HEK293 (cell line): Measurements from ENCODE around the gene MSRB1.
A peak's percentile ranks its signal among the peaks of the same experiment; 100 is the strongest.

Experiments used
- BCL11B ChIP-seq: fragments of 450-650 bp; formaldehyde crosslinking; IDR thresholded peaks from 2 replicates; pipeline ENCODE4 v1.5.1; 2016; ENCODE audit warnings: low read depth, missing biosample characterization, missing genetic modification characterization
- FEZF1 ChIP-seq: fragments of 450-650 bp; formaldehyde crosslinking; IDR thresholded peaks from 2 replicates; pipeline ENCODE4 v1.5.1; 2016; ENCODE audit warnings: missing biosample characterization, missing genetic modification characterization
- MEIS1 ChIP-seq: sonication (generic); formaldehyde crosslinking; IDR thresholded peaks from 2 replicates; pipeline ENCODE4 v1.8.1; 2022; ENCODE audit warnings: missing genetic modification reagents, mild to moderate bottlenecking, borderline replicate concordance
- MZF1 ChIP-seq: fragments of 450-650 bp; formaldehyde crosslinking; IDR thresholded peaks from 2 replicates; pipeline ENCODE4 v1.5.1; 2017; ENCODE audit warnings: missing biosample characterization, missing genetic modification characterization, borderline replicate concordance
- OVOL3 ChIP-seq: fragments of 450-650 bp; formaldehyde crosslinking; IDR thresholded peaks from 2 replicates; pipeline ENCODE4 v1.5.1; 2016; ENCODE audit warnings: missing biosample characterization, missing genetic modification characterization
- ZBTB1 ChIP-seq: fragments of 450-650 bp; formaldehyde crosslinking; IDR thresholded peaks from 2 replicates; pipeline ENCODE4 v1.5.1; 2016; ENCODE audit warnings: missing biosample characterization, missing genetic modification characterization
- ZBTB48 ChIP-seq: fragments of 450-650 bp; formaldehyde crosslinking; IDR thresholded peaks from 2 replicates; pipeline ENCODE4 v1.5.1; 2016; ENCODE audit warnings: missing biosample characterization, missing genetic modification characterization
- ZEB2 ChIP-seq: fragments of 450-650 bp; formaldehyde crosslinking; IDR thresholded peaks from 2 replicates; pipeline ENCODE4 v1.5.1; 2016; ENCODE audit warnings: missing biosample characterization, missing genetic modification characterization
- ZNF132 ChIP-seq: fragments of 450-650 bp; formaldehyde crosslinking; IDR thresholded peaks from 2 replicates; pipeline ENCODE4 v1.5.1; 2017; ENCODE audit warnings: missing biosample characterization, missing genetic modification characterization, borderline replicate concordance
- ZNF138 ChIP-seq: fragments of 450-650 bp; formaldehyde crosslinking; IDR thresholded peaks from 2 replicates; pipeline ENCODE4 v1.5.1; 2016; ENCODE audit warnings: missing biosample characterization, missing genetic modification characterization, borderline replicate concordance
- ZNF146 ChIP-seq: fragments of 450-650 bp; formaldehyde crosslinking; IDR thresholded peaks from 2 replicates; pipeline ENCODE4 v1.5.1; 2016; ENCODE audit warnings: missing biosample characterization, missing genetic modification characterization
- ZNF155 ChIP-seq: fragments of 450-650 bp; formaldehyde crosslinking; IDR thresholded peaks from 2 replicates; pipeline ENCODE4 v1.5.1; 2016; ENCODE audit warnings: missing biosample characterization, missing genetic modification characterization
- ZNF24 ChIP-seq: fragments of 450-650 bp; formaldehyde crosslinking; IDR thresholded peaks from 2 replicates; pipeline ENCODE4 v1.5.1; 2016; ENCODE audit warnings: missing biosample characterization, missing genetic modification characterization
- ZNF423 ChIP-seq: fragments of 450-650 bp; formaldehyde crosslinking; IDR thresholded peaks from 2 replicates; pipeline ENCODE4 v1.5.1; 2016; ENCODE audit warnings: missing biosample characterization, missing genetic modification characterization
- ZNF48 ChIP-seq: fragments of 450-650 bp; formaldehyde crosslinking; IDR thresholded peaks from 2 replicates; pipeline ENCODE4 v1.5.1; 2016; ENCODE audit warnings: missing biosample characterization, missing genetic modification characterization
- ZNF610 ChIP-seq: fragments of 450-650 bp; formaldehyde crosslinking; IDR thresholded peaks from 2 replicates; pipeline ENCODE4 v1.5.1; 2016; ENCODE audit warnings: missing biosample characterization, missing genetic modification characterization, borderline replicate concordance
- ZNF76 ChIP-seq: fragments of 450-650 bp; formaldehyde crosslinking; IDR thresholded peaks from 2 replicates; pipeline ENCODE4; 2016; ENCODE audit warnings: low read depth, missing biosample characterization, missing genetic modification characterization, borderline replicate concordance
- ZNF843 ChIP-seq: fragments of 450-650 bp; formaldehyde crosslinking; IDR thresholded peaks from 2 replicates; pipeline ENCODE4 v1.5.1; 2016; ENCODE audit warnings: missing biosample characterization, missing genetic modification characterization
- ZSCAN16 ChIP-seq: fragments of 450-650 bp; formaldehyde crosslinking; IDR thresholded peaks from 2 replicates; pipeline ENCODE4 v1.5.1; 2016; ENCODE audit warnings: missing biosample characterization, missing genetic modification characterization
- ZXDB ChIP-seq: fragments of 450-650 bp; formaldehyde crosslinking; IDR thresholded peaks from 2 replicates; pipeline ENCODE4 v1.5.1; 2016; ENCODE audit warnings: missing biosample characterization, missing genetic modification characterization
- TF ChIP-seq, protein P1 (sequence below): fragments of 450-650 bp; formaldehyde crosslinking; IDR thresholded peaks from 2 replicates; pipeline ENCODE4 v1.5.1; 2016; ENCODE audit warnings: missing biosample characterization, missing genetic modification characterization
- TF ChIP-seq, protein P2 (sequence below): sonication (generic); formaldehyde crosslinking; IDR thresholded peaks from 2 replicates; pipeline ENCODE4 v1.8.1; 2022; ENCODE audit warnings: mild to moderate bottlenecking, moderate library complexity, missing genetic modification reagents
- TF ChIP-seq, protein P3 (sequence below): fragments of 450-650 bp; formaldehyde crosslinking; conservative IDR thresholded peaks from 2 replicates; pipeline ENCODE4 v1.5.1; 2016; ENCODE audit warnings: low read depth, missing biosample characterization, missing genetic modification characterization
- TF ChIP-seq, protein P4 (sequence below): IDR thresholded peaks from 2 replicates; pipeline ENCODE4 v1.6.1; 2011; ENCODE audit warnings: mild to moderate bottlenecking, low read depth, low read length, borderline replicate concordance
- TF ChIP-seq, protein P5 (sequence below): fragments of 450-650 bp; formaldehyde crosslinking; IDR thresholded peaks from 2 replicates; pipeline ENCODE4 v1.5.1; 2017; ENCODE audit warnings: missing biosample characterization, missing genetic modification characterization
- TF ChIP-seq, protein P6 (sequence below): fragments of 450-650 bp; formaldehyde crosslinking; IDR thresholded peaks from 2 replicates; pipeline ENCODE4; 2016; ENCODE audit warnings: missing biosample characterization, missing genetic modification characterization

Gene MSRB1

DNA sequence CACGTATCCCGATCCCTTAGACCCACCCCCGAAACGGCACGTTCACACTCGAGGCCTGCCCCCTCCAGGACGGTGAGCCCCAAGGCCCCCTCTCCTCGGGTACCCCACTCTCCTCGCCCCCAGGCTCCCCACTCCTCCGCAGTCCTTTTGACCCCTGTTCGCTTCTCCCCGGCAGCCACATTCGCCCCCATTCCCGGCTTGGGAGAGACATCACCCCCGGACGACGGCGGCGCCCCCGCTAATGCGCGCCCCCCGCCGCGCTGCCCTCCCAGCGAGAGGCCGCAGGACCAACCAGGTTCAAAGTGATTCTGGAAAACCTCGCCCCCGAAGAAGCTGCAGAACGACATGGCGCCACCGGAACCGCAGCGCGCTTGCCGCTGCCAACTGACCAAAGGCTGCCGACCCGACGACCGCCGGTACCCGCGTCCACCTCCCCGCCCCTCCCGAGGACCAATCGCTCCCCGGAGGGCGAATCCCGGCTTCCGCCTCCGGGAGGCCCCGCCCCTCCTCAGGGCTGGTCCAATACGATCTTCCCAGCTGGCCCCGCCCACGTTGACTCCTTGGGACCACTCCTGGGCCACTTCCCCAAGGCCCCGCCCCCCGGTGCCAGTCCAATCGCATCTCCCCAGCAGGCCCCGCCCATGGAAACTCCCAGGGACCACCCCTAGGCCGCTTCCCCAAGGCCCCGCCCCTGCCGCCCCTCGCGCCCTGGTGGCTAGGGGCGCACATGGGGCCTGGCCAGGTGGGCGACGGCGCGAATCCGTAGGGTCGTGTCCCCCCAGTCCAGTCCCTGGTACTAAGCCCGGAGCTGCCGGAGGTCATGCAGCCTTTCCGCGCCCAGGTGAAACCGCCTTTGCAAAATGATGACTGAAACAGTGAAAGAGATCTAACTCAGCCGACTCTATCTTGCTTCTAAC is at the start of gene MSRB1 (continued):
- TF ChIP-seq BCL11B (tag by site-specific recombination) (peak; percentile 97), ZBTB1 (no peak), ZNF146 (tag by site-specific recombination) (no peak; the same call in 1 of the 2 replicates), ZNF138 (no peak), ZXDB (tag by site-specific recombination) (no peak; the same call in 1 of the 2 replicates), FEZF1 (tag by site-specific recombination) (no peak), MZF1 (tag by site-specific recombination) (no peak), ZNF843 (peak; percentile 23; the same call in 1 of the 2 replicates), ZNF423 (tag by site-specific recombination) (no peak), ZNF155 (tag by site-specific recombination) (no peak), ZBTB48 (tag by site-specific recombination) (no peak), ZNF24 (tag by site-specific recombination) (0 out of 2 replicates have a peak, but pooled peaks have one; percentile 44), OVOL3 (no peak), ZNF132 (no peak), ZSCAN16 (tag by site-specific recombination) (no peak), ZNF48 (tag by site-specific recombination) (no peak), ZEB2 (peak; percentile 85), ZNF610 (tag by site-specific recombination) (no peak), ZNF76 (tag by site-specific recombination) (peak; percentile 57; the same call in 1 of the 2 replicates), MEIS1 (CRISPR knock-in tag) (no peak)
- TF ChIP-seq, protein P1, sequence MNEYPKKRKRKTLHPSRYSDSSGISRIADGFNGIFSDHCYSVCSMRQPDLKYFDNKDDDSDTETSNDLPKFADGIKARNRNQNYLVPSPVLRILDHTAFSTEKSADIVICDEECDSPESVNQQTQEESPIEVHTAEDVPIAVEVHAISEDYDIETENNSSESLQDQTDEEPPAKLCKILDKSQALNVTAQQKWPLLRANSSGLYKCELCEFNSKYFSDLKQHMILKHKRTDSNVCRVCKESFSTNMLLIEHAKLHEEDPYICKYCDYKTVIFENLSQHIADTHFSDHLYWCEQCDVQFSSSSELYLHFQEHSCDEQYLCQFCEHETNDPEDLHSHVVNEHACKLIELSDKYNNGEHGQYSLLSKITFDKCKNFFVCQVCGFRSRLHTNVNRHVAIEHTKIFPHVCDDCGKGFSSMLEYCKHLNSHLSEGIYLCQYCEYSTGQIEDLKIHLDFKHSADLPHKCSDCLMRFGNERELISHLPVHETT (tag by site-specific recombination) = peak; percentile 67; the same call in 1 of the 2 replicates
- TF ChIP-seq, protein P2, sequence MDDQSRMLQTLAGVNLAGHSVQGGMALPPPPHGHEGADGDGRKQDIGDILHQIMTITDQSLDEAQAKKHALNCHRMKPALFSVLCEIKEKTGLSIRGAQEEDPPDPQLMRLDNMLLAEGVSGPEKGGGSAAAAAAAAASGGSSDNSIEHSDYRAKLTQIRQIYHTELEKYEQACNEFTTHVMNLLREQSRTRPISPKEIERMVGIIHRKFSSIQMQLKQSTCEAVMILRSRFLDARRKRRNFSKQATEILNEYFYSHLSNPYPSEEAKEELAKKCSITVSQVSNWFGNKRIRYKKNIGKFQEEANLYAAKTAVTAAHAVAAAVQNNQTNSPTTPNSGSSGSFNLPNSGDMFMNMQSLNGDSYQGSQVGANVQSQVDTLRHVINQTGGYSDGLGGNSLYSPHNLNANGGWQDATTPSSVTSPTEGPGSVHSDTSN (CRISPR knock-in tag) = peak; percentile 43; the same call in 1 of the 2 replicates
- TF ChIP-seq, protein P3, sequence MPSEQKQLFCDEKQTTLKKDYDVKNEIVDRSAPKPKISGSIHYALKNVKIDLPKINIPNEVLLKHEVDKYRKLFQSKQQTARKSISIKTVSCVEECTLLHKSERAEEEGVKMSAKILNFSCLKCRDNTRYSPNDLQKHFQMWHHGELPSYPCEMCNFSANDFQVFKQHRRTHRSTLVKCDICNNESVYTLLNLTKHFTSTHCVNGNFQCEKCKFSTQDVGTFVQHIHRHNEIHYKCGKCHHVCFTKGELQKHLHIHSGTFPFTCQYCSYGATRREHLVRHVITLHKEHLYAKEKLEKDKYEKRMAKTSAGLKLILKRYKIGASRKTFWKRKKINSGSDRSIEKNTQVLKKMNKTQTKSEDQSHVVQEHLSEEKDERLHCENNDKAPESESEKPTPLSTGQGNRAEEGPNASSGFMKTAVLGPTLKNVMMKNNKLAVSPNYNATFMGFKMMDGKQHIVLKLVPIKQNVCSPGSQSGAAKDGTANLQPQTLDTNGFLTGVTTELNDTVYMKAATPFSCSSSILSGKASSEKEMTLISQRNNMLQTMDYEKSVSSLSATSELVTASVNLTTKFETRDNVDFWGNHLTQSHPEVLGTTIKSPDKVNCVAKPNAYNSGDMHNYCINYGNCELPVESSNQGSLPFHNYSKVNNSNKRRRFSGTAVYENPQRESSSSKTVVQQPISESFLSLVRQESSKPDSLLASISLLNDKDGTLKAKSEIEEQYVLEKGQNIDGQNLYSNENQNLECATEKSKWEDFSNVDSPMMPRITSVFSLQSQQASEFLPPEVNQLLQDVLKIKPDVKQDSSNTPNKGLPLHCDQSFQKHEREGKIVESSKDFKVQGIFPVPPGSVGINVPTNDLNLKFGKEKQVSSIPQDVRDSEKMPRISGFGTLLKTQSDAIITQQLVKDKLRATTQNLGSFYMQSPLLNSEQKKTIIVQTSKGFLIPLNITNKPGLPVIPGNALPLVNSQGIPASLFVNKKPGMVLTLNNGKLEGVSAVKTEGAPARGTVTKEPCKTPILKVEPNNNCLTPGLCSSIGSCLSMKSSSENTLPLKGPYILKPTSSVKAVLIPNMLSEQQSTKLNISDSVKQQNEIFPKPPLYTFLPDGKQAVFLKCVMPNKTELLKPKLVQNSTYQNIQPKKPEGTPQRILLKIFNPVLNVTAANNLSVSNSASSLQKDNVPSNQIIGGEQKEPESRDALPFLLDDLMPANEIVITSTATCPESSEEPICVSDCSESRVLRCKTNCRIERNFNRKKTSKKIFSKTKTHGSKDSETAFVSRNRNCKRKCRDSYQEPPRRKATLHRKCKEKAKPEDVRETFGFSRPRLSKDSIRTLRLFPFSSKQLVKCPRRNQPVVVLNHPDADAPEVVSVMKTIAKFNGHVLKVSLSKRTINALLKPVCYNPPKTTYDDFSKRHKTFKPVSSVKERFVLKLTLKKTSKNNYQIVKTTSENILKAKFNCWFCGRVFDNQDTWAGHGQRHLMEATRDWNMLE (tag by site-specific recombination) = no peak
- TF ChIP-seq, protein P4, sequence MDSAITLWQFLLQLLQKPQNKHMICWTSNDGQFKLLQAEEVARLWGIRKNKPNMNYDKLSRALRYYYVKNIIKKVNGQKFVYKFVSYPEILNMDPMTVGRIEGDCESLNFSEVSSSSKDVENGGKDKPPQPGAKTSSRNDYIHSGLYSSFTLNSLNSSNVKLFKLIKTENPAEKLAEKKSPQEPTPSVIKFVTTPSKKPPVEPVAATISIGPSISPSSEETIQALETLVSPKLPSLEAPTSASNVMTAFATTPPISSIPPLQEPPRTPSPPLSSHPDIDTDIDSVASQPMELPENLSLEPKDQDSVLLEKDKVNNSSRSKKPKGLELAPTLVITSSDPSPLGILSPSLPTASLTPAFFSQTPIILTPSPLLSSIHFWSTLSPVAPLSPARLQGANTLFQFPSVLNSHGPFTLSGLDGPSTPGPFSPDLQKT = no peak
- TF ChIP-seq, protein P5, sequence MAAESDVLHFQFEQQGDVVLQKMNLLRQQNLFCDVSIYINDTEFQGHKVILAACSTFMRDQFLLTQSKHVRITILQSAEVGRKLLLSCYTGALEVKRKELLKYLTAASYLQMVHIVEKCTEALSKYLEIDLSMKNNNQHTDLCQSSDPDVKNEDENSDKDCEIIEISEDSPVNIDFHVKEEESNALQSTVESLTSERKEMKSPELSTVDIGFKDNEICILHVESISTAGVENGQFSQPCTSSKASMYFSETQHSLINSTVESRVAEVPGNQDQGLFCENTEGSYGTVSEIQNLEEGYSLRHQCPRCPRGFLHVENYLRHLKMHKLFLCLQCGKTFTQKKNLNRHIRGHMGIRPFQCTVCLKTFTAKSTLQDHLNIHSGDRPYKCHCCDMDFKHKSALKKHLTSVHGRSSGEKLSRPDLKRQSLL (tag by site-specific recombination) = no peak
- TF ChIP-seq, protein P6, sequence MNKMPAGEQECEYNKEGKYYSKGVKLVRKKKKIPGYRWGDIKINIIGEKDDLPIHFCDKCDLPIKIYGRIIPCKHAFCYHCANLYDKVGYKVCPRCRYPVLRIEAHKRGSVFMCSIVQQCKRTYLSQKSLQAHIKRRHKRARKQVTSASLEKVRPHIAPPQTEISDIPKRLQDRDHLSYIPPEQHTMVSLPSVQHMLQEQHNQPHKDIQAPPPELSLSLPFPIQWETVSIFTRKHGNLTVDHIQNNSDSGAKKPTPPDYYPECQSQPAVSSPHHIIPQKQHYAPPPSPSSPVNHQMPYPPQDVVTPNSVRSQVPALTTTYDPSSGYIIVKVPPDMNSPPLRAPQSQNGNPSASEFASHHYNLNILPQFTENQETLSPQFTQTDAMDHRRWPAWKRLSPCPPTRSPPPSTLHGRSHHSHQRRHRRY (tag by site-specific recombination) = no peak
